Activated CD4-positive, alpha-beta T cell treated with anti-CD3 and anti-CD28 coated beads, Interleukin-2, Interleukin-6, amounts not matched to agents 100 ng/mL and 50 ng/mL, durations not matched to agents 16 hours and 8 hours (primary cell): ENCODE results near the gene SUV39H2.
"Not testable (repeated sequence)": the region's sequence is repeated elsewhere in the genome, so short reads cannot be mapped to it uniquely, and the experiment has no call there.

Experiments used
- DNase-seq: peaks from one replicate; pipeline ENCODE4 v3.0.0-alpha.2; 2020

Gene SUV39H2

GRCh38 chr10:14878266-14879123, at the start of gene SUV39H2:
Gene SUV39H2 (plus strand): TSS chr10:14878866. CDS start chr10:14878889, 23 bp downstream.
- DNase-seq = peak; percentile 97

- no peak for DNase-seq
Observed at GRCh38 chr10:14833106-14833505, 45.6 kb upstream of the SUV39H2 start.

GRCh38 chr10:14836208-14836607, 42.5 kb upstream of the SUV39H2 start:
- DNase-seq = no peak

GRCh38 chr10:14837003-14837756, 41.5 kb upstream of the SUV39H2 start:
- no peak for DNase-seq

- DNase-seq = peak; percentile 100
Observed at GRCh38 chr10:14837757-14838581, 40.7 kb upstream of the SUV39H2 start, which contains the start of the genes CDNF, HSPA14 and MSANTD7. Gene CDNF (minus strand): TSS chr10:14838037. CDS start chr10:14837946, 91 bp downstream. Gene HSPA14 (plus strand): TSS chr10:14838306. CDS start chr10:14838403, 97 bp downstream. Gene MSANTD7 (plus strand): TSS chr10:14838306. CDS start chr10:14842285, 3,979 bp downstream.

- DNase-seq = peak; percentile 23
Observed at GRCh38 chr10:14838582-14839304, 39.9 kb upstream of the SUV39H2 start.

- DNase-seq = peak; percentile 10
Observed at GRCh38 chr10:14839305-14839695, 39.4 kb upstream of the SUV39H2 start.

- no peak for DNase-seq
Observed at GRCh38 chr10:14840178-14840577, 38.5 kb upstream of the SUV39H2 start.

GRCh38 chr10:14843327-14843988, 35.2 kb upstream of the SUV39H2 start:
- no peak for DNase-seq

- no peak for DNase-seq
Observed at GRCh38 chr10:14844948-14845347, 33.7 kb upstream of the SUV39H2 start.

- no peak for DNase-seq
Observed at GRCh38 chr10:14852236-14852635, 26.4 kb upstream of the SUV39H2 start.

GRCh38 chr10:14855453-14855852, 23.2 kb upstream of the SUV39H2 start:
- DNase-seq = no peak

- no peak for DNase-seq
Observed at GRCh38 chr10:14858338-14858960, 20.2 kb upstream of the SUV39H2 start.

- DNase-seq = no peak
Observed at GRCh38 chr10:14859043-14859442, 19.6 kb upstream of the SUV39H2 start.

GRCh38 chr10:14859775-14860174, 18.9 kb upstream of the SUV39H2 start:
- no peak for DNase-seq

GRCh38 chr10:14860791-14861190, 17.9 kb upstream of the SUV39H2 start:
- no peak for DNase-seq

- not testable (repeated sequence) for DNase-seq
Observed at GRCh38 chr10:14864466-14864865, 14.2 kb upstream of the SUV39H2 start.

- not testable (repeated sequence) for DNase-seq
Observed at GRCh38 chr10:14864871-14865270, 13.8 kb upstream of the SUV39H2 start.

GRCh38 chr10:14873090-14873760, 5.4 kb upstream of the SUV39H2 start:
- DNase-seq = peak; percentile 35

GRCh38 chr10:14875941-14876340, 2.7 kb upstream of the SUV39H2 start:
- no peak for DNase-seq
